Measurements from ENCODE around the gene ZNF488.

The ZNF488 gene

DNA sequence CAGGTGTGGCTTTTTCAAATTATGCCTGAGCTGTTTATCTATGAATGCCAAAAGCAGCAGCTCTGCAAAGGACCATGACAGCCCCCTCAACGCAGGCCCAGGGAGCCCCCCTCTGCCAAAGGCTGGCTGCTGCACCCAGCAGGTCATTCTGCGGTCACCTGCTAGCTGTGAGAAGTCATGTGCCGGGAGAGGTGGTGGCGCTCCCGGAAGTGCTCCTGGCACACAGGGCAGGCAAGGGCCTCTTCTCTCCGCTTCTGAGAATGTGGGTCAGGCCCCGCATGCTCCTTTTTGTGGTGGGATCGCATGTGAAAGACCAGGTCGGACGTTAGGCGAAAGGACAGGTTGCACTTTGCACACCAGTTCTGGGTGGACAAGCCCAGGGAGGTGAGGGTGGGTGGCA is 16.4 kb downstream of the ZNF488 start:
- no peak for DNase-seq (ENCODE audit: low read depth in 3 of 3, low spot score in 1 of 3)

DNA sequence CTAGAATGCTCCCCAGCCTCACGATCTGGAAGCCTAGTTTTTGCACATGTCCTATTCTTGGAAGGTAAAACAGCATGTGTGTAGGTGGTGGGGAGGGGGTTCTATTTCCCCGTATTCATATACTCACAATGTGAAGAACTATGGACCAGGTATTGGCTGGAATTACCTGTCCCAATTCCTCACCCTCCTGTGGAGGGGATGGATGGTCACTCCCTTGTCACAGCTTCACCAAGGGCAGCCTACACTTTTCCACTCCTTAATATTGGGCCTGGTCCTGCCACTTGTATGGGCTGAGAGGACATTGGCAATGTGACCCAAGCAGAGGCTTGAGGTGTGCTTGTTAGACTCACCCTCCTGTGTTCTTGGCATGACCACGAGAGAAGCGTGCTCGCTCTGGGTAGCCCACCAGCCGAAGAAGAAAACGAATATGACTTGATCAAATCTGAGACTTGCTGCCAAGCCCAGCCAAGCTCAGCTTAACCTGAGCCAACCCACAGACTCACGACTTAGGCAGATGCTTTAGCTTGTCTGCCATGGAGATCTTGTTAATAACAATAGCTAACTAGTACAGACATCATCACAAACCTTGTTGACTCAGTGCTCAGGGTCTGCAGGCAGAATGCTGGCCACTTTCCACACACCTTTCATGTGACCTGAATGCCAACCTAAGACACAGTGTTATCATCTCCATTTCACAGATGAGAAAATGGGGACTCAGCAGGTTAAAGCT is 17.2 kb downstream of the ZNF488 start:
- no peak for DNase-seq (ENCODE audit: low read depth in 3 of 3, low spot score in 1 of 3)

DNA sequence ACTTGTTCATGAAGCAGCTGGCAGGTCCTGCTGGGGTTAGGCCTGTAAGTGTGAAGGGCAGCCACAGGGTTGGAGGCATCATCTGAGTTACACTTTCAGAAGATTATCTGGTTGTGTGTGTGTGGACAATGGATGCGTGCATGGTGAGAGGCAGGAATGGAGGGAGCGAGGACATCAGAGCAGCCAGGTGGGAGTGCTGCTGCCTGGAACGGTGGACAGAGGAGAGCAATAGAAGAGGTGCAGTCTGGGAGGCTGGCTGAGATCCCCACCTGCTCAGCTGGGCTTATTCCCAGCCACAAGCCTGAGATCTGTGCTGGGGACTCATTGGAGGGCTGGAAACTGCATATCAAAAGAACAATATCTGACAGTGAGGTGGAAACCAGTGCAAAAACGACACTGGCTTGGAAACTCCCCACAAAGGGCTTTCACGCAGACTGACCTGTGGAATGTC is 17.9 kb downstream of the ZNF488 start:
- no peak for DNase-seq (ENCODE audit: low read depth in 3 of 3, low spot score in 1 of 3)

DNA sequence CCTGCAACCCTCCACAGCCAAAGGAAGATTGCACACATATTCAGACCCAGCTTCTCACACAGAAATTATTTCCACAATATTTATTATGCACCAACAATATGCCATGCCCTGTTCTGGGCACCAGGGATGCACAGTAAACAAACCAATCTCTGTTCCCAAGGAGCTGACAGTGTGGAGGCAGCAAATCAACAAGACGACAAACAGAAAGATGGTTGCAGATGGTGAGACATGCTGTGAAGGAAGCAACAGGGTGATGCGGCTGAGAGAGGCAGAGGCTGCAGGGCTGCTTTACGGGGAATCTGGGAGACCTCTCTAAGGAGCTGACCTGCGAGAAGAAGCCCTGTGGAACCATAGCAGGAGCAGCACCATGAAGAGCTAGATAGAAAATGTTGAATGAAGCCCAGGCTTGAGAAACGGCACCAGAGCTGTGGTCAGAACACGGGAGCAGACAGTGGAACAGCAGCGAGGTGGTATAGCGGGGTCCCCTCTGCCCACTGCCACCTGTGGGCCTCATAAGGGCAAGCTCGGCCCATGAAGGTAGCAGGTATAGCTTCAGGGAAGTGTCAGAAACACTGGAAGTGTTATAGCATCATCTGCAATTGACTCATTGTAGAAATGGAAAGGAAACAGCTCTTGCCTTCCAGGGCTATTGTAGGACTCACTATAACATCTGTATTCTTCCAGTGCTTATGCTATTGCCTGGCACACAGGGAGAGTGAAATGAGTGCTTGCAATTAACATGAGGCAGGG is 18.5 kb downstream of the ZNF488 start:
- no peak for DNase-seq (ENCODE audit: low read depth in 3 of 3, low spot score in 1 of 3)

DNA sequence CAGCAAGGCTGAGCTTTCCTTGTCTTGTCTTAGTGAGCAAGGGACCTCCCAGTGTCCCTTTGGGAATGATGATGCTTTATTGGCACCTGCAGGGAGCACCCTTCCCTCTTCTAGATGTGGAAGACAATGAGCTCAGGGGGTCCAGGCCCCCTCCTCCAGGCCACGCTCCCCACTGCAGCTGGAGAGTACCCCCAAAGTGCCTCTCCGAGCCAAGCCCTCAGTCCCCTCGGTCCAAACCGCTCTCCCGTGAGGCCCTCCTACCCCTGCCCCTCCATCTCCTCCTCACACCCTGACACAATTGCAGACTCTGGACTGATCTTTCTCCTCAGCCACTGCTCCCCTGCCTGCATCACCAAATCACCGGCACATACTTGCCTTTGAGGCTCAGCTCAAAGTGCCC is 19.2 kb downstream of the ZNF488 start:
- DNase-seq (ENCODE audit: low read depth in 3 of 3, low spot score in 1 of 3) = no peak

DNA sequence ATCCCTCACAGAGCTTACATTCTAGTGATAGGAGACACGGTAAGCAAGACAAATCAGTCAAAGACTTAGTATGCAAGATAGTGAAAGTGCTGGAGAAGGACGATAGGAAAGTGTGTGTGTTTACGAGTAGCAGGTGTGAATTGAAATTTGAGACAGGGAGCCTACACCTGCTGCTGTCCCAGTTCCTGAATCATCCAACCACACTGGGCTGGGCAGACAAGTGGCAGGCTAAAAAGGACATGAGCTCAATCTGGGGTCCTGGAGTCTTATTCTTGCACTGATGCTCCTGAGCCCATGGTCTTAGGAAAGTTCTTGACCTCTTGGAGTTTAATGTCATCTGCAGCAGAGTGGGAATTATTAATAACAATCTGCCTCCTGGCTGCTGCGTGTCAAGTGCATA is 19.7 kb downstream of the ZNF488 start:
- no peak for DNase-seq (ENCODE audit: low read depth in 3 of 3, low spot score in 1 of 3)

DNA sequence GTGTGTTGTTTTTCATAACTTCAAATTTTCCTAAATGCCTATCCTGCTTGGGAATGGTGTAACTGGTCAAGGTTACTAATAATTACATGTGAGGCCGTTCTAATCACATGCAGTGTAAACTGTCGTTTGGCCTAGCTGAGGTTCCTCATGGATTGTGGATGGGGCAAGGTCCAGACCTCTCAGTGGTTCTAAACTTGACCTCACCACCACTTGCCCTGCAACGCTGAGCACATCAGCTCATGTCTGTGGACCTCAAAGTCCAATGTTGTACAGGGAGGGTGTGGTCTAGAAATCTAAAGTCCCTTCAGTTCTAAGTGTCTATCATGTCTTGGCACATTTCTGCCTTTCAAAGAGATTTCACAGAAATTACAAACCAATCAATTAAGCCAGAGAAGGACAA is 20.3 kb downstream of the ZNF488 start:
- no peak for DNase-seq (ENCODE audit: low read depth in 3 of 3, low spot score in 1 of 3)

DNA sequence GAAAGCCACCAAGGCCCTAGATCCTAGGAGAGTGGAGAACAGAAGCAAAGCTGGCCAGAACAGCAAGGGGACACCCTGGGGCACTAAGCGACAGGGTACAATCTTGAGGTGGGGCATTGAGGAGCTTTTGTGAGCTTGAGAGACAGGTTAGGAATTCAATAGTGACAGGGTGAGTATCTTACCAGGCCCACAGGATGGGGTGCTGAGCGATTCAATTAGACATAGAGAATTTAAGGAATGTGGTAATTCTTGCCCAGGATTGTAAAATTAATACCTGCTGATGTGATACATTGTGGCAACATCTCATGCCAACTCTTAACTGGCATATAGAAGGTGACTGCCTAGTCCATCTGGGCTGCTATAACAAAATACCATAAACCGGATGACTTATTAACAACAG is 21.9 kb downstream of the ZNF488 start:
- DNase-seq (ENCODE audit: low read depth in 3 of 3, low spot score in 1 of 3) = no peak

DNA sequence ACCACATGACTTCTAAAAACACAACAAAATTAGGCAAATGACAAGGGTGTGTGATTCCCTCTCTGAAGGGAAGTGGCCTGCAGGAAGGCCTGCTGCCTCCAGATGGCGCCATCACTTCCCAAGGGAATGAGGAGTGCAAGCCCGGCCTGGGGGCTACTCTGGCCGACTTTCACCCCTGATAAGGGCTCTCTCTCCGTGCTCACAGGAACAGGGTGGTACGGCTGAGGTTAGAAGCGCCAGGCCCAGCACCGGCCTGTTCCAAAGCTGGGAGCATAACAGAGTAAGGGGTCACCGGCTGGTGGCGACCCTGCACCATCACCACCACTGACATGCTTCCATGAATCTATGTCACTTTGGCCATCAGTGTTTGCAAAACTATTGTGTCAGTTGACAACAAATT is 22.8 kb downstream of the ZNF488 start:
- no peak for DNase-seq (ENCODE audit: low read depth in 3 of 3, low spot score in 1 of 3)

DNA sequence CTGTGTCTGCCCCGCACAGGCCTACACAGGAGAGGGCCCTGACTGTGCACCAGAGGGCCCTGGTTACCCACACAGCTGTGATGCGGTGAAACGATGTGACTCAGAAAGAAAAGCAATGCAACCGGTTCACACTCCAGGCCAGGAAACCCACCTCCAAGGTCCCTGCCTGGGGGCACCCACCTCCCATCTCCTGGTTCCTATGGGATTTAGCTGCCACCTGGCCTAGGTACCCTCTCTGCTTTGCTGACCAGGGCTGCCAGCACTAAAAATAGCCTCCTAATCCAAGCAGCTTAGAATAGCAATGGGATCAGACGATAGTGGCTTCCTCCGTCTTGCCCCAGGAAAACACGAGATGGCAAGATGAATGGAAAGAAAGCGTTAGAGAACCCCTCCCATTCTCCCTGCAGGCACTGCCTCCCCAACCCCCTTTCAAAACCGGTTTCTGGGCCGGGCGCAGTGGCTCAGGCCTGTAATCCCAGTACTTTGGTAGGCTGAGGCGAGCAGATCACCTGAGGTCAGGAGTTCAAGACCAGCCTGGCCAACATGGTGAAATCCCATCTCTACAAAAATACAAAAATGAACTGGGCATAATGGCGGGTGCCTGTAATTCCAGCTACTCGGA is 23.6 kb downstream of the ZNF488 start:
- no peak for DNase-seq (ENCODE audit: low read depth in 3 of 3, low spot score in 1 of 3)

DNA sequence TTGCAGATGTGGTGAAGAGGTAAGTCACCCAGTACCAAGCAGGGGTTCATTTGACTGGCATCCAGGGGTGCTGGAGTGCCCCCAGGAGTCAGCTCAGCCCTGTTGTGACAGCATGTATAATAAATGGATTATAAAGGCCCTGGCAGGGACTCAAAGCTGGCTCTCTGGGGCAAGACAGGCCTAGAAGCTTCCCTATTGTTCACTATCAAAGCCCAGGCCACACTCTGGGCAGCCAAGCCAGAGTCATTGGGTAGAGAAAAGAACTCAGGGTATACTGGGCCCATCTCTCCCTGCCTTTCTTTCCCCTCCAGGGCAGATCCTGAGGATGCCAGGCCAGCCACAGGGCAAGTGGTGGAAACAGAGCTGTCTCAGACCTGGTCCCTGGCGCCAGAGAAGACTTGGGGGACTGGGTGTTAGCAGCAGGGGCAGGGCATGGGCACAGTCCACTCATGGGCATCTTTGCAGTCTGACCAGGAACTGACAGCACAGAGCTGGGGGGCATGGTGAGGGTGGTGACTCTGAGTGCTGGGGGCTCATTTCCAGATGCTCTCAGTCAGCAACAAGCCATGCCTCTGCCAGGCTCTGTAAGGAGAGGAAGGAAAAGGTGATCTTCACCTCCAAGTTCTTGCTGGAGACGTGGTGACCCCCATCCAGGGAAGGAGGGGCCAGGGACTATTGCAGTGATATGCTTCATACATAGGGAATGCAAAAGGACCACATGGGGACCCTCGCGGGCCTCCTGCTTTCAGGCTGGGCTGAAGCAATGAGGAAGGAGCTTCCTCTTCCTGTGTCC is 24.3 kb downstream of the ZNF488 start:
- DNase-seq (ENCODE audit: low read depth in 3 of 3, low spot score in 1 of 3) = no peak

DNA sequence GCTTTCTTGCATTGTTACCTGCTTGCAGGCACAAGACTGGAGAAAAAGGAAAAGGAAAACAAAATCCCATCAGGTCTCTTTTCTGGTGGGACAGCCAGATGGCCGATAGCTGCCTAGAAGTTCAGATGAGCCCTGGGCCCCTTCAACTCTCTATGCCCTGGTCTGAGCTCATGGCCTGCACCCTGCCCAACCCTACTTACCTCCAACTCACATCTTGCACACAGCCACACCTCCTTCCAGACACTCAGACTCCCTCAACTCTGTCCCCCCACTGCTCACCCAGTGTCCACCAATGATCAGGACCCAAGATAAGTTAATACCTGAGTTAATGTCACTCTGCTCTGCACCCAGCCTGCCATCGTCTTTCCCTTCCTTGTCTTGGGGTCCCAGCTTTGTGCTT is 25.0 kb downstream of the ZNF488 start:
- DNase-seq (ENCODE audit: low read depth in 3 of 3, low spot score in 1 of 3) = no peak

DNA sequence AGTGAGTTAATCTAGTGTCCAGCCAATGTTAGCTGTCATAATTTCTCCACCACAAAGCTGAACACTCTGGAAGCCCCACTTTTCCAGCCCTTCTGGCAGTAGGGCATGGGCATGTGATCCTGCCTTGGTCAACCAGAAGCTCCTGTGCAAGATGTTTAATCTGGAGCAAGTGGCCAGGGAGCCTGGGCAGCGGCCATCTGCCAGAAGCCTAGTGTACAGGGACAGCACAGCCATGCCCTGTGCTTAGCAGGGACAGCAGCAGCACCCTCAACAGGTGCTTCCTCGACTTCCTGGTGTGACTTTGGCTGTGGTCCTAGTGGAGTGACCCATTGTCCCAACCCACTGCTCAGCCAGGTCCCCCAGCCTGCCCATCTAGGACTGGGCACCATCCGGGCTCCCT is 25.6 kb downstream of the ZNF488 start:
- no peak for DNase-seq (ENCODE audit: low read depth in 3 of 3, low spot score in 1 of 3)

DNA sequence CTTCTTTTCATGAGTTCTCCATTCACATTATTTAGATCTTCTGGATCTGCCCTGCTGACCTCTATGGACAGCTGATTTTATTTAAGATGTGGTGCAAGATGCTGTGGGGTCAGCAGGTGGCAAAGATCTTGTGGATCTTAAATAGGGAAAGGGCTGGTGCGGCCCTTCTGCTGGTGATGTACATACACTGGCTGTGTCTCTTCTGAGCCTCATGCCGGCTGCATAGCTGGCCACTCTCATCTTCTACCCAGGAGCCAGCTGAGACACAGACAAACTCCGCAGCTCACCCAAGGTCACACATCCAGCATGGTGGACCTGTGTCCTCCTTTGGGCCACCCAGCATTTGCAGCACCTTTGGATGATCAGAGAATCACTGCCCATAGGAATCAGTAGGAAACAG is 26.2 kb downstream of the ZNF488 start:
- no peak for DNase-seq (ENCODE audit: low read depth in 3 of 3, low spot score in 1 of 3)

DNA sequence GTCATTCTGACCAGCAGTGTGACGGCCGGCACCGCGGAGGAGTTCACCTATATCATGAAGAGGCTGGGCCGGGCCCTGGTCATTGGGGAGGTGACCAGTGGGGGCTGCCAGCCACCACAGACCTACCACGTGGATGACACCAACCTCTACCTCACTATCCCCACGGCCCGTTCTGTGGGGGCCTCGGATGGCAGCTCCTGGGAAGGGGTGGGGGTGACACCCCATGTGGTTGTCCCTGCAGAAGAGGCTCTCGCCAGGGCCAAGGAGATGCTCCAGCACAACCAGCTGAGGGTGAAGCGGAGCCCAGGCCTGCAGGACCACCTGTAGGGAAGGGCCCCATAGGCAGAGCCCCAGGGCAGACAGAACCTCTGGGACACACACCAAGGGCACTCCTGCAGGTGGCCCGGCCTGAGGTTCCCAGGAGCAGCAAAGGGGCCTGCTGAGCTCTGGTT is 26.9 kb downstream of the ZNF488 start:
- DNase-seq (ENCODE audit: low read depth in 3 of 3, low spot score in 1 of 3) = no peak

DNA sequence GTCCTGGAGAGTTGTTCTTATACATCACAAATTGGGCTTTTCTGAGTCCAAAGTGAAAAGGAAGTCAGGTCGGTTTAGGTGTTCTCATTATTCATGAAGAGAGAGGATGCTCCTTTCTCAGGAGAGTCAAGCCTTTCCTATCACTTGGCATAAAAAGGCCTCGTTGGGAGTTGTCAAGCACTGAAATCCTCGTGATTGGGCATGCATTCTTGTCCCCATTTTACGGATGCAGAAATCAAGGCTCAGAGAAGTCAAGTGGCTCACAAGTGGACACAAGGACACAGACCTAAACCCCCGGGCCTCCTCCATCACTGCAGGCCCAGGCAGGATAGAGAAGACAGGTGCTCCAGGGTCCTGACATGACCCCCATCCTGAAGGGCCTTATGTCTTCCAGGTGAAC is 27.4 kb downstream of the ZNF488 start:
- no peak for DNase-seq (ENCODE audit: low read depth in 3 of 3, low spot score in 1 of 3)

DNA sequence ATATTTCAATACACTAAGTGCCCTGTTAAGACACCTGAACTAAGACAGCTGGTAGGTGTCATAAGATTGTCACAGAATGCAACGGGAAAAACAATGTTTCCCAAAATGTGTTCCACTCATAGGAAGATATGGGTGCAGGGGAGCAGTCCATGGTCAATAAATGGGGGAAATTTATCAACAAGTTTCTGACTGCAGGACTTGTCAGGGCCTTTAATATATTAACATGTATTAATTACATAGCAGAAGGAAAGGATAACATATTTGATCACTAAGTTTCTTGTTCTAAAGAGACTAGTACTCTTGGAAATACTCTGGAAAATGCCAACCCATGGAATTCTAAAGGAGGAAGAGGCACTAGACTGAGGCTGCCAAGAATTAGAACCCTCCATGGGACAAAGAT is 29.2 kb downstream of the ZNF488 start:
- DNase-seq (ENCODE audit: low read depth in 3 of 3, low spot score in 1 of 3) = no peak

DNA sequence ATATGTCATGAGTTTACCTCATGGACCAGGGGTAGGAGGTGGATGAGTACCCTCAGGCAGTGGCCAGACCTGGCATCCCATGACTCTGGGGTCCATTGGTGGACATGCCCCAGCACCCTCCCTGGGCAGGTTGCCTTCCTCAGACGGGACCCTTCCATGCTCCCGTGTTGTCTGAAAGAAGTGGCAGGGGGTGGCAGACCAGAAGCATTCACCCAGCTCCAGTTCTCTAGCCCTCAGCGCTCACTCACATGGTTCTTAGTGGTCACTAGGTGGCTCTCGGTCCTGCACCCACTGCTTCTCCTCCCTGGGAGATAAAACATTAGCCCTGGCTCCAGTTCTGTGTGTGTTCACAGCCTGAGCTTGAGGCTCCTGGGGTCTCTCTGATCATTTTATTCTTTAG is 29.9 kb downstream of the ZNF488 start:
- no peak for DNase-seq (ENCODE audit: low read depth in 3 of 3, low spot score in 1 of 3)

DNA sequence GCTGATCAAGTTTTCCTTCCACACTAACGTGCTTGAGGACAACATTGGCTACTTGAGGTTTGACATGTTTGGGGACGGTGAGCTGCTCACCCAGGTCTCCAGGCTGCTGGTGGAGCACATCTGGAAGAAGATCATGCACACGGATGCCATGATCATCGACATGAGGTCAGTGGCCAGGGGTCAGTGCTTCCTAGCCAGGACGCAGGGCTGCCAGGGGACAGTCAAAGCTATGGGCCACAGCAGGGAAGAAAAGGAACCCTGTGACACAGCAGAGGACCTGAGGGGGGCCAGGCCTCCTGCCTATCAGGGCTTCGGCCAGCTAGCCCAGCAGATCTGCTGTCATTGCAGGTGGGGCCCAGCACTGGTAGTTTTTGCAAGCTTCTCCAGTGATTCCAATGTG is 30.7 kb downstream of the ZNF488 start:
- no peak for DNase-seq (ENCODE audit: low read depth in 3 of 3, low spot score in 1 of 3)

DNA sequence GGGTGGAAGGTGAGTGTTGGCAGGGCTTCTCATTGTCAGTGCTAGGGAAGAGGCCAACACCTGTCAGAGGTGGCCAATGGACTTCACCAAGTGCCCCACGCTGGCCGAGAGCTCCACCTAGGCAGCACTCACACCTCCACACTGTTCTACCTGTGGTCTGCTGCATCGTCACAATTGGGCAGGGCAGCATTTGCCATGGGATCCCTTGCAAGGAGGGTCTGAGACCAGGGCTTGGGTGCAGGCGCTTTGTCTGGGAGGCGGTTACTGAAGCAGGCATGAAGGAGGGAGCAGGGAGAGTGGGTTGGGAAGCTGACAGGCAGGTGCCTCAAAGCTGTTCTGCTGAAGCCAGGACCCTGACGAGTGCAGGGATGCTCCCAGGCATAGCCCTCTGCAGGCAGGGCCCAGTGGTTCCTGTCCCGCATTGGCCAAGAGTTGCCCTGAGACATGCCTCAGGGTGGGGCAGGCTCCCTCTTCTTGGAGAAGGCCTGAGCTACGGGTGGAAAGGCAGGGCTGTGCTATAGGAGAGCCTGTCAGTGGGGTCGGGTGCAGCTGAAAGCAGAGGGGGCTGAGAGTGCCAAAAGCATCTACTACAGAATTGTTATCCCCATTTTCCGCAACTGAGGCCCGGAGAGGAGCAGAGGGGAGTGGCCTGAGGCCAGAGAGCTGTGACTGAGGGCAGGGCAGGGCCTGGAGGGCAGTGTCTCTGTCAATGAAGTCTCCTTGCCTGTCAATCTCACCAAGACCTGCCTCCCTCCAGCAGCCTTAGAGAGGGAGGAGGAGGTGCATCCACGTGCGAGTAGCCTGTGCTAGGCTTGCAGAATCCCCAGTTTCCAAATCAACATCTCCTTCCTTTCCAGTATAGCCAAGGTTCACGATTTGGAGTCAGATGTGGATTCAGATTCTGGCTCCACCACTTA is 31.9 kb downstream of the ZNF488 start:
- DNase-seq (ENCODE audit: low read depth in 3 of 3, low spot score in 1 of 3) = no peak
